ENCODE data around the gene FDXR. TPM values are rescaled to one million over a fixed set of nuclear protein-coding genes. Genes with fewer than 3 reads are reported as not detected.

Gene FDXR
- total RNA-seq, 6 experiments from 2014 or later = 7.7 to 18.7 (median 8.6) TPM

GRCh38 chr17:74878658-74879057 is 5.9 kb upstream of the FDXR start:
- intact Hi-C loops (cut with DNase I) = no loop called here
- Histone ChIP-seq H3K4me1 (peaks cover 0 to 6% (median 4%) of the 10 kb centered on the region in 4 donors), H3K4me3 (no peak overlapping the region), H3K27ac (no peak overlapping the region), H3K9me3 (no peaks in the 10 kb centered on the region), H3K36me3 (no peaks in the 10 kb centered on the region), H3K27me3 (no peaks in the 10 kb centered on the region)
- ATAC-seq (no peak), DNase-seq (no peak)
- WGBS (ENCODE audit: insufficient coverage, low coverage, low lambda C conversion rate, missing lambda C conversion rate) = 60% methylated on average over 1 of the region's 2 CpGs
- TF ChIP-seq CTCF (IDR thresholded peaks at IDR 0.05) = no peak
- no peak for TF ChIP-seq POLR2A (IDR thresholded peaks at IDR 0.05)

GRCh38 chr17:74877592-74878548 is 5.1 kb upstream of the FDXR start:
- intact Hi-C loops (cut with DNase I) = no loop called here

GRCh38 chr17:74875977-74876593 is 3.3 kb upstream of the FDXR start:
- no peaks in the 10 kb centered on the region for H3K27me3 ChIP-seq
- H3K4me1 ChIP-seq = peaks cover 0 to 12% (median 4%) of the 10 kb centered on the region in 4 donors
- TF ChIP-seq POLR2A (IDR thresholded peaks at IDR 0.05) = no peak
- TF ChIP-seq CTCF (IDR thresholded peaks at IDR 0.05) = no peak
- DNase-seq = no peak
- ATAC-seq = no peak
- no peaks in the 10 kb centered on the region for H3K36me3 ChIP-seq
- no peak overlapping the region for H3K4me3 ChIP-seq
- no peak overlapping the region for H3K27ac ChIP-seq
- 95% methylated on average over 4 of the region's 6 CpGs for WGBS (ENCODE audit: insufficient coverage, low coverage, low lambda C conversion rate, missing lambda C conversion rate)
- intact Hi-C loops (cut with DNase I) = no loop called here
- no peaks in the 10 kb centered on the region for H3K9me3 ChIP-seq

More at GRCh38 chr17:74877592-74878548, 5.1 kb upstream of the FDXR start:
- TF ChIP-seq POLR2A (IDR thresholded peaks at IDR 0.05) (no peak), CTCF (IDR thresholded peaks at IDR 0.05) (no peak)
- H3K27ac ChIP-seq = no peak overlapping the region
- no peaks in the 10 kb centered on the region for H3K36me3 ChIP-seq
- no peak overlapping the region for H3K4me3 ChIP-seq
- H3K9me3 ChIP-seq = no peaks in the 10 kb centered on the region
- no peak for DNase-seq
- H3K27me3 ChIP-seq = no peaks in the 10 kb centered on the region
- H3K4me1 ChIP-seq = peaks cover 0 to 7% (median 4%) of the 10 kb centered on the region in 4 donors
- ATAC-seq = no peak
- 72% methylated on average over 8 of the region's 19 CpGs for WGBS (ENCODE audit: insufficient coverage, low coverage, low lambda C conversion rate, missing lambda C conversion rate)

- no peak for TF ChIP-seq CTCF (IDR thresholded peaks at IDR 0.05)
- no peak for TF ChIP-seq POLR2A (IDR thresholded peaks at IDR 0.05)
- intact Hi-C loops (cut with DNase I) = no loop called here
- no peak overlapping the region for H3K27ac ChIP-seq
- H3K9me3 ChIP-seq = no peaks in the 10 kb centered on the region
- 60% methylated on average over 3 of the region's 5 CpGs for WGBS (ENCODE audit: insufficient coverage, low coverage, low lambda C conversion rate, missing lambda C conversion rate)
- peak in 1 of 4 donors; percentile 7 for ATAC-seq
- DNase-seq = no peak
- H3K27me3 ChIP-seq = no peaks in the 10 kb centered on the region
- H3K4me1 ChIP-seq = peaks cover 0 to 12% (median 4%) of the 10 kb centered on the region in 4 donors
- no peak overlapping the region for H3K4me3 ChIP-seq
- no peaks in the 10 kb centered on the region for H3K36me3 ChIP-seq
Measured at GRCh38 chr17:74875155-74875976, 2.6 kb upstream of the FDXR start.

All from right lobe of liver (tissue), 6 donors.